HG02763 (cell line): Measurements from ENCODE around the gene RUVBL1.

Source experiments
- ATAC-seq: cut with Tn5 transposase; IDR thresholded peaks from one replicate; pipeline ENCODE4 v1.9.1; 2021; ENCODE audit warnings: mild to moderate bottlenecking, moderate library complexity; ENCODE audit not compliant: unreplicated experiment

RUVBL1 gene

DNA sequence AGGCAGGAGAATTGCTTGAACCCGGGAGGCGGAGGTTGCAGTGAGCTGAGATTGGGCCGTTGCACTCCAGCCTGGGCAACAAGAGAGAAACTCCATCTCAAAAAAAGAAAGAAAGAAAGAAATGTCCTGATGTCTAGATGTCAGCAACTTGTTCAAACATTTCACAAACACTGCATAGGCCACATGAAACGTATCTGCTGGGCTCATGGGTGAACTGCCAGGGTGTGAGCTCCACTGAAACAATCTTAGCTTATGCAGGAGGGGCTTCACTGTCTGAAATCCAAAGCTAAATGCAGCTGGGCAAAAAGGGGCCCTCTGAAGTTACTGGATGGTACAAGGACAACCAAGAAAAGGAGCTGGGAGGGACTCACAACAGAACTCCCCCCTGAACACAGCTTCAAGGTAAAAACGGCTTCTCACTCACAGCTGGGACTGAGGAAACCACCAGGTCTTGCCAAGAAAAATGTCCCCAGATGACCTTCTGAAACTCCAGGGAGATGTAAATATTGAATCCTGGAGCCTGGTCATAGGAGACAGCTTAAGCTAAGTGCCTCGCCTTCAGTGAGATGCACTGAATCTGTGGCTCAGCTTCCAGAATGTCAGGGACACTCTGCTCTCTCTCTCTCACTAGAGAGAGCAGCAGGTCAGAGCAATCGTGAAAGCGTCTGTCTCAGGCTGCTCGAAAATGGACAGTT is 39.5 kb downstream of the RUVBL1 start:
- ATAC-seq: no peak

DNA sequence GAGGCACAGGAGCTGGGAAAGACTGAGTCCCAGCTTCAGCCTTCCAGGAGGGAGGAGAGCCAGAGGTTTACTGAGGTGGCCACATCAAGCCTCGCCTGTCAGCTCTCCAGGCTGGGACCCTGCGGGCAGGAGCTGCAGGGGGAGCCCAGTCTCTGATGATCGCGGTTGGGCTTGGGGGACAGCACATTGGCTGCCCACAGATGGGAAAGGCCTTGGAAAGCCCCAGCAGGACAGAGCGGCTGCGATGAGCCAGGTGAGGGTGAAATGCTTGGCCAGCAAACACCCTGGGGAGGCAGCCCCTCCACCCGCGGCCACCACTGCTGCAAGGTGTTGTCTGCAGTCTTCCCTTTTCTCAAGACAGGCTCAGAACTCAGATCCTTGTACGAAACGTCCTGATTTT is 40.2 kb downstream of the RUVBL1 start:
- ATAC-seq: no peak

DNA sequence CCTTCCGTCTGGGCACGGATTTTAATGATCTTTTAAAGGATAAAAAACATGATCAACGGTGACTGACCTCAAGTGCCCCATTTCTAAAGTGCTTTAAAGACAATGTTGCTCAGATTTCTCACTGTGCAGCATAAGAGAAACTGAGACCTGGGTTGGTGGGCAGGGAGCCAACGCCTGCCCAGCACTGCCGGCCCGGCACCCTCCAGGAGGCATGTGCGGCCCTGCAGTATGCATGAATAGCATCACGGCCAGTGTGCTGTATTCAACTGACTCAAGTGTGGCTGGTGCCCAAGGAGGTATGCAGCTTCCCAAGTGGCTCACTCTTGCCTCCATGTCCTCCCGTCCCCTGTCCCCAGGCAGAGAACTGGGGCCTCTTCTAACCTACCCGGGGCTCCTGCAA is 41.1 kb downstream of the RUVBL1 start:
- no peak for ATAC-seq

DNA sequence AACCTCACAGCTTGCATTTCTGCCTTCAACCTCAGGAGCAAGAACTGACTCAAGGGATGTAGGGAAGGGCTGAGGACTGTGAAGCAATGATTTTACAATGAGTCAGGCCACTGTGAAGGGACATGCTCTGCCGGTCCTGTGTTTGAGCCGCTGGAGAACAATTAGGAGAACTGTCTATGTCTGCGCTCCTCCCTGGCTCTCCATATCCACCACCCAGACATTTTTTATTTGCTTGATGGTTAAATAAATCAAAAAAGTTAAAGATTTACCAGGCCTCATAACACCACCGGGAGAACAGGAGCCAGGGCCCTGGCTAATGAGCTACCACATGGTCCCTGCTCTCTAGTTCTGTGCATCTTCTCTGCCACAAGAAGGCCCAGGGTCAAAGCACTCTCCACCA is 41.8 kb downstream of the RUVBL1 start:
- ATAC-seq: no peak

DNA sequence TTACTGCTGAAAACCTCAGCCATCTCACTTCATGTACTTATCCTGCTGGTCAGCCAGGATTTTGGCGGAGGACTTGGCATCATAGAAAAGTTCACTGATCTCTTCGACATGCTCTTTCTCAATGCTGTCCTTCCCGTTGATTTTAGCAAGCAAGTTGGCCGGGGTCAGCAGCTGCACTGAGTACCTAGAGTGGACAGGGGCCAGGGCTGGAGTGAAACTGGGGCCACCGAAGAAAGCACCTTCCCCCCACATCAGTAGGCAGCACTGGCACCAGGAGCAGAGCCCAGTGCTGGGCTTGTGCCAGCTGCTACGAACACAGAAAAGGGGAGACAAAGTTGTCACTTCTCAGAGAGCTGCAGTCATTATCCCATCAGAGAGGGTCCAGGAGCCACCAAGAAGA is 42.4 kb downstream of the RUVBL1 start:
- no peak for ATAC-seq

DNA sequence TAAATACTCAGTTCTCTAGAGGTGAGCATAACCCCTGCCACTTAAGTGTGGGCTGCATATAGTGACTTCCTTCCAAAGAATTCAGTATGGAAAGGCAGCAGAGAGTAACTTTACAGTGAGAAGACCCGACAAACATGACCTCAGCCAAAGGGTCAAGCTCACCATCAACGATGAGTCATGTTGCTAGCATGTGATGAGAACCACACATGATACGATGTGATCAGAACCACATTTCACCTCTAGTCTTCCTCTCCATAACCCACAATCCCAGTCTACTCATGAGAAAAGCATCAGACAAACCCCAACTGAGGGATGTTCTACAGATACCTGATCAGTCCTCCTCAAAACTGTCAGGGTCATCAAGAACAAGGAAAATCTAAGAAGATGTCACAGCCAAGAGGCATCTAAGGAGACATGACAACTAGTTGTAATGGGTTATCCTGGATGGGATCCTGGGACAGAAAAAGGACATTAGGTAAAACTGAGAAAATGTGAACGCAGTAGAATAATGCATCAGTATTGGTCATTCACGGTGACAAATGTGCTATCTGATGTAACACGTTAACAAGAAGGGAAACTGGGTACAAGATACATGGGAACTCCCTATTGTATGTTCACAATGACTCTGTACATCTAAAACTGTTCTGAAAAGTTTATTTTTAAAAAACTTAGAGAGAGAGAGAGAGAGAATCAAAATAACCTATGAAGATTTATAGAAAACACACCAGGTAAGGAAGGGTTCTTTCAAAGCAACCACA is 43.1 kb downstream of the RUVBL1 start:
- ATAC-seq: no peak

DNA sequence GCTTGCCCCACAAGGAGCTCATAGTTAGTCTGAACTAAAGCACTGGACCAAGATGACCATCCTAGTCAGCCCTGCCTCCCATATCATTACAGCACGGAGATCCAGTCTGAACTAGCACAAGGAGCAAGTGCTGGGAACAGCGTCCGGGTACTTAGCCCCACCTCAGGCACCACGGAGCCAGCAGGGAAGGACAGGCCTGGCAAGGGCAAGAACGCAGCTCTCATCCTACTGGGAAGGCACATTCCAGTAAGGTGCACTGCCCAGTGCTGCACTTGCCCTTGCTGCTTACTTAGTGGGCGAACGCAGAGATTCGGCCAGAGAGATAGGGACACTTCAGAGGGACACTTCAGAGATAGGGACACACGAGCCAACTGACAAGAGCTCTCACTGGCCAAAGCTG is 43.8 kb downstream of the RUVBL1 start:
- ATAC-seq: no peak

DNA sequence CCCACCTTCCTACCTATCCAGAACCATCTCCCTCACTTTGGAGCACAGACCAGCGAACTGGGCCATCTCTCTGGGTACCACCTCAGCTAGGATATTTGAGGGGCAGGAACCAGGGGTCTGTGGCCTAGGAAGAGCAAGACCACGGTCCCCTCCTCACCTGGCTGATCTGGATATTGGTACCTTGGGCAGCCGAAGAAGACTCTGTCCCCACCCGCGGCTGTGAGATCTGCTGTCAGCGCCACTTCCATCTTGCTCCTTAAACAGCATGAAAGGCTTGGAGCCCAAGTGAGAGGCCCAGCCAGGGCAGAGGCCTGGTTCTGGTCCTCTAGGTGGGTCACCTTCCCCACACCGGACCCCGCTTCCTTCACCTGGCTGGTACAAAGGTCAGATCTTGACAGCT is 44.7 kb downstream of the RUVBL1 start:
- ATAC-seq: no peak

DNA sequence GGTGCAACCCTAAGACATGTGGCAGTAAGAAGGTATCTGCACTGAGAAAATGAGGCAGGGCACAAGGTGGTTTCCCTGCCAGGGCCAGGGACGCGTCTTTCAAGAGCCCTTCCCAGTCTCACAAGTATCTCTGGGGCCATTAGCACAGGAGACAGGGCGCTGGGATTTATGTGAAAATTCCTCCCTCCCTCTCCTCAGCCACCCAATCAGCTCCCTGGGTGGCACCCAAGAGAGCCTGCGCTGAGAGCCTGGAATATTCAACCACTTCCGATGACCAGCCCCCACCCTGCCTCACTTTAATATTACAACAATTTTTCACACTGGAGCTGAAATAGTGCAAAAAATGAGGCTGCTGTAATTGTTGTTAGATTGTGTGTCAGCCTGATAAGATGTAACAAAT is 45.3 kb downstream of the RUVBL1 start:
- no peak for ATAC-seq

DNA sequence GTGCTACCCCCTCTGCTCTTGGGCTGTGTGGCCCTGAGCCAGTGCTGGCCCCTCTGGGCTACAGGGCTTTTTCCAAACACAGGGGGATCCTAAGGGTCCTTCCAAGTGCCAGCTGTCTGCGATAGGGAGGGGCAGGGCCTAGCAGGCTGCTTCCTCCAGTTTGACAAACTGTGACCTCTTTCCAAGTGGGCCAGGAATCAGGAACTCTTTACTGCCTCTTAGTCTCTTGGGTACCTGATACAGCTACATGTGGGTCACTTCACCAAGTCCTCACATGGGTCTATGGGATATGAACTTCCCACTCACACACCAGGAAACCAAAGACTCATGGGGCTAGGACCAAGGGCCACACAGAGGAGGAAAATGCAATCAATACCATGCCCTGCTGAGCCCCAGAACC is 45.9 kb downstream of the RUVBL1 start:
- no peak for ATAC-seq

DNA sequence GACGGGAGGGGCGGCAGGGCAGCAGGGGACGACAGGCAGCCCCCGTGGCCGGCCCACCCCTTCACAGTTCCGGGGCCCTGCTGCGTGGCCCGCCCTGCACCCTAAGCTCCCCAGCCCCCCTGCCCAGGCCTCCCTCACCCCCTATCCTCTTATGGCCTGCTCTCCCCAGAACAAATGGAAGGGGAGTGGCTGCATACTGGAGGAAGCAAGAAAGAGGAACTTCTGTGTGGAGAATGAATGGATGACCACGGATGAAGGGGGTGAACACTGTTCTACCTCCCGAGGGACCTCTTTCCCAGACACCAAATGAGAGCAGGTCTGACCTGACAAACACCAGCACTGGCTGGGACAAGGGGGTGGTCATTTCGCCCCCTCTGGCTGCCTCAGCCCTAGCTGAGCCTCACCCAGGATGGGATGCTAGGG is 46.4 kb downstream of the RUVBL1 start:
- ATAC-seq: no peak

DNA sequence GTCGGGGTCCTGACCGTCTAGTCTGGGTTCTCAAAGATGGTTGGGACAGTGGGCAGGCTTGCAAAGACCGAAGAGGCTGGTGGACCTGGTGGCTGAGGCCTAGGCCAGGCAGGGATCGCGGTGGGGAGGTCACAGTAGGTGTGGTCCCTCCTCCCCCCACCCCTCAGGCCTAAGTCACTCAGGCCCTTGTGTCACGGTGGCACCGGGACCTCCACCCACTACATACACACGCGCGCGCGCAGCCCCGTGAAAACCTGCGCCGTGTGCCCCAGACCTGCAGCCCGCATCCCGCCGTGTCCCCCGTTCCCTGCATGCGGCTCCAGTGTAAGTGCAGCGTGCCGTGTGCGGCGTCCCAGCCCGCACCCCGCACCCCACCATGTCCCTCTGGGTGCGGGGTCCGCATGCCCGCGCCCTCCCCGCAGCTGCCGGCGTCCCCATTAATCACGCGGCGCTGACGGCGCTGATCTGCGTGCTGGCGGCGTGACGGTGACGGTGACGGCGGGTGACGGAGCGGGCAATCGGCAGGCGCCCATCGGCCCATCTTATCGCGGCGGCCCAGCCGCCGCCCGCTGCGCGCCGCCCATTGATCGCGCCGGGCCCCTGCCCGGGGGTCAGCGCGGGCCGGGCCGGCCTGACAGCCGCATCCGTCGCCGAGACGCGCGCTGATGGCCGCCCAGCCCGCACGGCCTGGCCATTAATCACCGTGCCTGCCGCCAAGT is 47.0 kb downstream of the RUVBL1 start:
- ATAC-seq: no peak

DNA sequence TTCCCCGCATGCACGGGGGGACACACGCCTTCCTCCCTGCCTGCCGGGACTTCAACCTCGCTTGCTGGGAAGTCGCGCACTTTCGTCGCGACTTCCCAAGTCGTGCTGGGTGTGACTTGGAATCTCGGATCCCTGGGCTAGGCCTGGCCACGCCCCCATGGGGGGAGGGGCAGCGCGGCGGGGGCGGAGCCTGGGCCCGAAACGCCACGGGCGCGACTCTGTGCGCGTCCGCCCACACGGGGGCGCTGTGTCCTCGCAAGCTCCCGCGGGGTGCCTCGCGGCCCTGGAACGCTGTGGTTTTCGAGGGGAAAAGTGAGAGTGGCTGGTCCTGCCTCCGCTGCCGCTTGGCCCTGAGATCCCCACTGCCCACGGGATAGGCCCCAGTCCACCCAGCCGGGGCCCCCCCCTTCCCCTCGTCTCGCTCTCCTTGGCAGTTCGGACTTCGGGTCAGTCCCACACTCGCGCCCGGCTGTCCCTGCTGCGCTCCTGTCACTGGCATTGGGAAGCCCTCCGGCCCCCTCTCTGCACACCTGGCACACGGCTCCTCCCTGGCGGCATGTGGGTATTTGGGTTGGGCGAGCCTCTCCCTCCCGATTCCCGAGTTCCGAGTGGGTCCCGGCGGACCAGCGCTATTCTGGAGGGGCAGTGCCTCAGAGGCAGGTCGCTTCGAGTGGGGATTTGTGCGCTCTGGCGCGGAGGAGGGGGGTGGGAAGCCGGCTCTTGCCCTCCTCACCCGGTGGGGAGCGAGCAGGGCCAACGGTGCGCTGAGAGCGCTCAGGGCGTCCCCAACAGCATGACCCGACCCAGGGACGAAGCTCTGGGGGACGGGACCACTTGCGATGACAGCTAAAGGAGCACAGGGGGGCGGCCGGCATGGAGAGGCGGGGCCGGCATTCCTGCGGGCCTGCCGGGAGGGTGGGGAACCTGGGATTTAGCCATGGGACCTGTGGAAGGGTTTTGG is 47.8 kb downstream of the RUVBL1 start:
- ATAC-seq: peak; percentile 54

DNA sequence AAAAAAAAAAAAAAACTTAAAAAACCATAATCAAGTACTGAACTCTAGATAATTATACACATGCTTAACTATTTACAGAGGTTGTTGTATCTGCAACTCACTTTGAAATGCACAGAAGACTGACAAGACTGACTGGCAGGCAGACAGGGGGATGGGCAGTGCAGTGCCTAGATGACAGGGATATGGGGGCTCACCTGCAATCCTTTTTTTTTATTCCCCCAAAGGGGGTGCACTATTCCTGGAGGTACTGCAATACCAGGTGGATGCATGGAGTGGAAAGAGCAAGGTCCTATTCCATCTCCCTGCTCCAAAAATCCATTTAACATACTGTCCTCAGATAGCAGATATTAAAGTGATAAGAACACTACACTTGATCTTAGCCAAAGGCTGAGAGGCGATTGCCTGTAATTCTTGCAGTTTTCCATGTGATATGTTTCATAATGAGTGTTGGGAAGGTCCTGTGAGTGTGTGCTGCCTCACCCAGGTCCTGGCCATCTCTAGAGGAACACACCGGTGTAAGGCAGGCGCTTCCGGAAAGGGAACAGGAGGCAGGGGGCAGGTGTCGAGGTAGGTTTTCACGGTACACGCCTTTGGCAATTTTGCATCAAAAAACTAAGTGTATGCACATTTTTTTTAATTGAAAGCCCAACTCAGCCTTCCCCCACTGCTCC is 48.6 kb downstream of the RUVBL1 start:
- peak; percentile 5 for ATAC-seq

DNA sequence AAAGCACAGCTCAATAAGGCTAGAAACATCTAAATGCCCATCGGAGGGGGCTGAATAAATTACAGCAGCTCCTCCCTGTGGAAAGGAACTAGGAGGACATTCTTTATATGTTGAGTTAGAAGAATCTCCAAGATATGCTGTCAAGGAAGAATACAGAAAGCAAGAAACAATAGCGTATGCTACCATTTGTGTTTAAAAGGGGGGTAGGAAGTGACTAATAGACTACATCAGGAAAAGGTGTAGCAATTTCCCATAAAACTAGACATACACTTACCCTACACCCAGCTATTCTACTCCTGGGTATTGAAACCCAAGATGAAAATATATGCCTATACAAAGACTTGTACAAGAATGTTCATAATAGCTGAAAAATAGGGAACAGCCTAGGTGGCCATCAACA is 49.8 kb downstream of the RUVBL1 start:
- ATAC-seq: no peak

DNA sequence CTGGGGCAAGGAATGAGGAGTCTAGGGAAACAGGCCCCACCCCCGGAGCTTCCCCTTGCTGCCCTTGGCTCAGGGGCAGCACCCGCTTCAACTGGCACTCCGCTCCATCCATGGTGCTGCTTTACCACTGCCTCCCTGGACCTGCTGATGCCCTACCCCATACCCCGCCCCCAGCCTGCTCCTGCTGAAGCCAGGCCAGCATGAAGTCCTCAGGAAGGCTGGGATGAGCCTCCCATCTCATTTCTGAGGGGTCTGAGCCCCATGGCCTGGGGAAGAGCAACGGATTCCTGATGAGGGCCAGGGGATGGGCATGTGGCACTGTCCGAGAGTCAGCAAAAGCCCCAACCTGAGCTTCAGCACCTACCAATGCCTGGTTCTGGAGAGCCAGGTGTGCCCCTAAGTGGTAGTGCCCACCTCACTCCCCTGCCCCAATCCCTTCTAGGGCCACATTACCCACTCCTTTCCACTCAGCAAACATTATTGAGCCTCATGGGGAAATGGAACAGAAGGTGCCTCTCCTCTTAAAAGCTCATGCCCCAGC is 50.4 kb downstream of the RUVBL1 start:
- ATAC-seq: no peak

DNA sequence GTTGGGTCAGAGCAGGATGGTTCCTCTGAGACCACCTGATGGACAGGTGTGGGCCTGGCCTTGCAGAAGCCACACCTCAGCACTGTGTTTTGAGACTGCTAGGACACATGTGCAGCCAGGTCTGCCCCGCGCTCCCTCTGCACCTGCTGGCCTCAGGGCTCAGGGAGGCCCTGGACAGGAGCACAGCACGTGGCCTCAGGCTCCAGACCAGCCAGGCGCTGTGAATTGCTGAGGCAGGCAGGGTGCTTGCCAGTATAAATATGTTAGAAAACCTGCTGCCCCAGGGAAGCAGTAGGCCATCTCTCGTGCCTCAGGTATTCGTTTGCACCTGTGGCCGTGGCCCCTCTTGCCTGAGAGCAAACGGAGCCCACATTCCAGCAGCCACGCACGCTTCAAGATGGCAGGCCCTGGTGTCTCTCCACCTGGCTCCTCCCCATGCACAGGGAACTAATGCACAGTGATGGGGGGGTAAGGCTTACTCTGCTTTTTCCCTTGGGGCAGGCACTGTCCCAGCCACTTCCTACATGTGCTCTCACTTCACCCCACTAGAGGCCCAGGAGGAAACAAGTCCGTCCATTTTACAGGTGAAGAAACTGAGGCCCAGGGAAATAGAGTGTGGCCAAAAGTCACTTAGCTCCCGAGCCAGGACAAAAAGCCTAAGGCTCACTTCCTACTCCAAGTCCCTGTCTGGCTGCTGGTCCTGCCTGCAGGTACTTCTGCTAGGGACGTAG is 51.0 kb downstream of the RUVBL1 start:
- no peak for ATAC-seq

DNA sequence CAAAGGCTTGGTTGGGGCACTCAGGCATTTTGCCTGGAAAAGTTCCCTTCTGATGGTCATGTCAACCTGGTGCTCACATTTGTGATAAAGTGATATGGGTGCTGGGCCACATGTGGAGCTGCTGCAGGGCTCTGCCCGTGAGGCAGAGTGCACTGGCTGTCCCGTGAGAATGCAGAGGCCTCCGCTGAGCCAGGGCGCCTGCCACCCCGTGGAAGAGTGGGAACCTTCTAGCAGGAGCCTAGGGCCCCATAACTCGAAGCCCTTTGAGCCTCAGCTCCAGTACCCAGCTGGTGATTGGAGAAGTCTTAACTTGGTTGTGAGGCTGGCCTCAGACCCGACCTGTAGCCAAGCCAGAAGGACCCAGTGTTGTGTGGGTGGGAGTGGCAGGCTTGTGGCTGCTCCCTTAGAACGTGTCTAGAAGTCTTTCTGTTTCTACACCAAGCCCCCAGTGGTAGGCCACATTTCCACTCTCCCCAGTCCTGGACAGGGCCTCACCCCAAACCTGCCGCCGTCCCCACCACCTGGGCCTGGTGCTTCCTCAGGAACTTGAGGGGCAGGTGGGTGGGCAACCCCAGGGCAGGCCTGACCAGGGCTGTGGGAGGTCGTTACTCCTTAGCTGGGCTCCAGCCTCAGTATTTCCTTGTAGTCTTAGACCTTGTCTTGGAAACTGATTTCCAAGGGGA is 51.7 kb downstream of the RUVBL1 start:
- ATAC-seq: no peak
